ENCODE results near the gene KIF19.

DNA sequence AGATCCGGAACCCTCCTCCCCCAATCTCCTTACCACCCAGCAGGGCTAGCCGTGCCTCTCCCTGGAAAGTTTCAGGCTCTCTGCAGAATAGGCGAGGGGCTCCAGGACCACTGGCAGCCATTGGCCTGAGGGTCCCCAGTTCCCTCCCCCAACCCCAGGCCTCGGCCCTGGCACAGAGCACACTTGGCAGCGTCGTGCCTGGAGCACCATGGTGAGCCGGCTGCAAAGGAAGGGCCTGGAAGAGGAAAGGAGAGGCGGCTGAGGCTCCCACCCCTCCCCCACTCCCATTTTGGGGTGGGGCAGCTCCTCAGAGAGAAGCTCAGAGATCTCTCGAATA, 36.0 kb downstream of the KIF19 start:
- TF ChIP-seq EZH2 (IDR thresholded peaks at IDR 0.05; ENCODE audit: insufficient read depth, poor library complexity, severe bottlenecking) (no peak), EZH2phosphoT487 (IDR thresholded peaks at IDR 0.05; ENCODE audit: insufficient read depth, low read depth) (no peak)

Measured in GM23248 (cell line).